Umbilical cord (tissue), 2 donors: Measurements from ENCODE around the gene CHMP1B. TPM values are rescaled to one million over a fixed set of nuclear protein-coding genes. Genes with fewer than 3 reads are reported as not detected.
"Not testable (repeated sequence)": the region's sequence is repeated elsewhere in the genome, so short reads cannot be mapped to it uniquely, and the experiment has no call there.

Source experiments
- DNase-seq: peaks from one replicate; pipeline ENCODE4 v3.0.0-alpha.2; 2015; ENCODE audit warnings: low spot score
- total RNA-seq: library from RNA; depleted of rRNA; stranded (reverse); fragments of >200 nt; gene quantifications from one replicate; pipeline ENCODE4 v1.2.3, GENCODE V29; 2014; ENCODE audit warnings: low replicate concordance; ENCODE audit not compliant: insufficient read depth

The CHMP1B gene
- total RNA-seq, 1 donor from 2014 or later, result 46.7 TPM

GRCh38 chr18:11839556-11839955, 11.7 kb upstream of the CHMP1B start:
- DNase-seq, result no peak

- no peak for DNase-seq
These were observed 10.7 kb upstream of the CHMP1B start for GRCh38 chr18:11840493-11840892.

- no peak for DNase-seq
These were observed 8.7 kb upstream of the CHMP1B start for GRCh38 chr18:11842562-11842961.

- no peak for DNase-seq
These were observed 6.8 kb upstream of the CHMP1B start for GRCh38 chr18:11844436-11844835.

DNA sequence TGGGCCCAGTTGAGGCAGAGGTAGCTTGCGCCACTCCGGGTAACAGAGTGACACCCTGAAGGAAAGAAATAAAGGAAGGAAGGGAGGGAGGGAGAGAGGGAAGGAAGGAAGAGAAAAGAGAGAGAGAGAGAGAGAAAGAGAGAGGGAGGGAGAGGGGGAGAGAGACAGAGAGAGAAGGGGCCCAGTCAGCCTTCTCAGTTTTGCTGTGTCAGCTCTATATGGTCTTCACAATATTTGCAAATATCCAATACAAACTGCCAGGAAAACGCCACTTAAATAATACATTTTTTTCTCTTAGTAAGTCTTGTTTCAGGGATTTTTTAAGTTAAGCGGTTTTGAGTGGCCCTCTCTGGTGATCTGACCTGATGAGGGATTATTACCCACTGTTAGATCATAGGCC, 5.6 kb upstream of the CHMP1B start:
- no peak for DNase-seq

DNA sequence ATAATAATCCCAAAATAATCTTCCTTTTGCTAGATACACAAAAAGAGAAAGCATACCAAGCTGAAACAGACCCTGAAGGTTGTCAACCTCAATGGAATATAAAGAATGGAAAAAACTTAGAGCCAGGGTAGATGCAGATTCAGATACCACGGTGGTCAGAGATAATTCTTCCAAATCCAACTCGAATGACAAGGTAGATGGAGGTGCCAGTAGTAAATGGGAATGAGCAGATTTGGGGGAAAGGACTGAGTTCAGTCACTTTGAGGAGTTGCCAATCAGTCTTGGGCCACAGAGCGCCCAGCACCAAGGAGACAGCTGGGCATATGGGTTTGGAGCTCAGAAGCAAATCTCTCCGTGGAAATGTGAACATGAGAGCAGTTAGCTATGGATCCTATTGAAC, 3.4 kb upstream of the CHMP1B start:
- no peak for DNase-seq

DNA sequence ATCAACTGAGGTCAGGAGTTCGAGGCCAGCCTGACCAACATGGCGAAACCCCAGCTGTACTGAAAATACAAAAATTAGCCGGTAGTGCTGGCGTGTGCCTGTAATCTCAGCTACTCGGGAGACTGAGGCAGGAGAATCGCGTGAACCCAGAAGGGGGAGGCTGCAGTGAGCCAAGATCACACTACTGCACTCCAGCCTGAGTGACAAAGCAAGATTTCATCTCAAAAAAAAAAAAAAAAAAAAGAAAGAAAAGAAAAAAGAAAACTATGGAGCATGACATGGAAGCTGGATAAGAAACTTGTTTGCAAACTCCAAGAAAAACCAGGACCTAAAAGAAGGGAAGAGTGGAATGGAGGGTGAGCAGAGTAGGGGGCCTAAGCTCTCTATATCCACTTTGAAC, 1.9 kb upstream of the CHMP1B start:
- no peak for DNase-seq

DNA sequence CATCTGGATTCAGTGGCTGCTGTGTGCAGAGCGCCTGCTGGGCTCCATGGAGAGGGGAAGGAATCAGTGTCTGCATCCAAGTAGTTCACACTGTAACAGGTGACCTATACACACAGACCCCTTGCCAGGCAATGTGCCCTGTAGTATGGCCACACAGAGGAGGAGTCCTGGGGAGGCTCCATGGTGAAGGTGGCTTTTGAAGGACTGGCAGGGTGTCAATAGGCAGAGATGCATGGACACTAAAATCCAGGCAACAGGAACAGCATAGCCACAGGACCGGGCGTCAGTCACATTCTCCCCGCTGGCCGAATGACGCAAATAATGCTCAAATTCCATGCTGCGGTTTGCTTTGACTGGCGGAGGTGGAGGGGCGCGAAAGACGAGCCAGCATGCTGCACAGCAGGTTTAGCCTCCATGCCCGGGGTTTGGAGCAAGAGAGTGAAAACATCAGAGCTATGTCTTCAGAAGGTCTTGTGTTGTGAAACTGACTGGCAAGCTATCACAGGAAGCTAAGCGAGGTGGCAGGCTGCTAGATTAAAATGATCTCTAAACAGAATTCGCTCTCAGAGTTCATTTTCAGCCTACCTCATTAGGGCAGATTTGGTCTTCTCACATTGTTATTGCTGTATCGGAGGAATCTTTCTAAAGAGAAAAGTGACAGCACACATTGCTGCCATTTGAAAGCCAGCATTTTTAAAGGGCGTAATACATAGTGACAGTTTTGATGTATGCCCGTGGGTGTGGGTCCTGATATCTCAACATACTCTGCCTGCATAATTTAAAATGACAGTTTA, 1.2 kb upstream of the CHMP1B start:
- peak; percentile 66 for DNase-seq

- DNase-seq, result no peak
These were observed 430 bp upstream of the CHMP1B start for GRCh38 chr18:11850821-11851145.

DNA sequence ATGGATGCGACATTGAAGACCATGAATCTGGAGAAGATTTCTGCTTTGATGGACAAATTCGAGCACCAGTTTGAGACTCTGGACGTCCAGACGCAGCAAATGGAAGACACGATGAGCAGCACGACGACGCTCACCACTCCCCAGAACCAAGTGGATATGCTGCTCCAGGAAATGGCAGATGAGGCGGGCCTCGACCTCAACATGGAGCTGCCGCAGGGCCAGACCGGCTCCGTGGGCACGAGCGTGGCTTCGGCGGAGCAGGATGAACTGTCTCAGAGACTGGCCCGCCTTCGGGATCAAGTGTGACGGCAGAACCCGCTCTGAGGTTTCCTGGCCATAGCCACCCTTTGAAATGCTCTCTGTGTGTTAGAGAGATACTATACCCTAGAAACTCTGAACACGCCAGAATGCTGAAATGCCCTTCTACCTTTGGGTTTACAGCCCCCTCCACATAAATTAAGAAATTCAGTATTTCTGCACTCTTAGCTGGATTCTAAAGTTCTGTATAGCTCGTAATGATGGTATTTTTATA, 659 bp downstream of the CHMP1B start:
- DNase-seq, result peak; percentile 28

GRCh38 chr18:11854554-11854953, 3.3 kb downstream of the CHMP1B start:
- not testable (repeated sequence) for DNase-seq

DNA sequence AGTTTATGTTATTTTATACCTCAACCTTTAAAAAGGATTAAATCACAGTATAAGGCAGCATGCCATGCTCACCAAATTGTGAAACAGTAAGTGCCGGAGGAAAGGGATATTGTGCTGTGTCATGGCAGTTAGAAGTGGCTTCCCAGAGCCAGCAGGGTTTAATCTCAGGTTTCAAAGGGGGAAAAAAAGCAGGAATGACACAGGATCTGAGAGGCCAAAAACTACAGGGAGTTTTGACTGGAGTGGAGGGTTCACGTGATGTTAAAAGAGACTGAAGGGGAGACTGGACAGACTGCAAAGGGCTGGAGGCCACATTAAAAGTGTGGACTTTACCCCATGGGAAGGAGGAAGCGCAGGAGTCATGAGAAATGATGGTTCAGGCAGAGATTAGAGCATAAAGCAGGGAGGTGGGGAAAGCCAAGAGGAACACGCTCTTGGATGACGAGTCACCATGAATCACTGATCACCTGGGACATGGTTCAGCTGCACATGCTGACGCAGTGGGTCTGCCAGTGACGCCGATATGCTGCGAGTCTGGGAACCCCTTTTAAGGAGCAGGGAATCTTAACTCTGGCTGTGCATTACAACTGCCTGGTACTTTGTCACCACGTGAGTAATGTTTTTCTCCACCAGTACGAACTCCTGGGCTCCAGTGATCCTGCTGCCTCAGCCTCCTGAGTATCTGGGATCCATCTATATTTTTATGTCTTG, 6.1 kb downstream of the CHMP1B start:
- peak; percentile 31 for DNase-seq

DNA sequence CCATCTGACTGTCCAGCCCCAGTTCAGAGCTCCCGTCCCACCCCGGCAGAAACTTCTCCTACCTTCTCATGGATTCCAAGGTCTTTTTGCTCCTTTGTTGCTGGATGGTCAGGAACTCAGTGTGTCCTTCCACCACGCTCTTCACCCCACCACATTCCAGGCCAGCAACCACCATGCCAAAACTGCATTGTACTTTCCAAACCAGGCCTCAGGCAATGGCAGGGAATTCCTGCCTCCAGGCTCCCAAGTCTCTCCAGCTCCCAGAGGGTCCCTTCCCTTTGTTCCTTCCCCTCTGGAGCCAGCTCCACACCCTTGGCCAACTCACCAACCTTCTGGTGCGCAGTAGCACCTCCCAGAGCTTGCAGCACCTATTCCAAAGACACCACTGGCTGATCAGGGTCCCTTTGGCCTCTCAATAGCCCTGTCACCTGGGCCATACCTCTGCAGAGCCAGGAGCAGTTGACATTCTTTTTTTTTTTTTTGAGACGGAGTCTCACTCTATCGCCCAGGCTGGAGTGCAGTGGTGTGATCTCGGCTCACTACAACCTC, 8.1 kb downstream of the CHMP1B start:
- no peak for DNase-seq

DNA sequence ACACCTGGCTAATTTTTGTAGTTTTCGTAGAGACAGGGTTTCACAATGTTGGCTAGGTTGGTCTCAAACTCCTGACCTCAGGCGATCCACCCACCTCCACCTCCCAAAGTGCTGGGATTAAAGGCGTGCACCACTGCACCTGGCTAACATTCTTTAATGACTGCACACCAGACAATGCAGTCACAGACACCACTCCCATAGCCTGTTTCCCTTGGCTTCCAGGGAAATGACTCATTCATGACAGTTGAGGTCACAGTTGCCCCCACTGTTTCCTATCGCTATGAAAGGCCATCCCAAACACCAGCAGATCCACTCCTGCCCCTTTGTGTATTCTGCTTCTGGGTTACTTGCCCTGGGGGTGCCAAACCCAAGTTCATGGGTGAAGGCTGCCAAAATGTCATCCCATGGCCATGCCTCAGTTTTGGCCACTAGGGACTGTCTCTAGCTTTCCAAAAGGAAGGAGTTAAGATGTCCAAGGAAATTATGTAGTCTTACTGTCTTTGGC, 8.7 kb downstream of the CHMP1B start:
- no peak for DNase-seq

- no peak for DNase-seq
These were observed 9.6 kb downstream of the CHMP1B start for GRCh38 chr18:11860594-11861450.

DNA sequence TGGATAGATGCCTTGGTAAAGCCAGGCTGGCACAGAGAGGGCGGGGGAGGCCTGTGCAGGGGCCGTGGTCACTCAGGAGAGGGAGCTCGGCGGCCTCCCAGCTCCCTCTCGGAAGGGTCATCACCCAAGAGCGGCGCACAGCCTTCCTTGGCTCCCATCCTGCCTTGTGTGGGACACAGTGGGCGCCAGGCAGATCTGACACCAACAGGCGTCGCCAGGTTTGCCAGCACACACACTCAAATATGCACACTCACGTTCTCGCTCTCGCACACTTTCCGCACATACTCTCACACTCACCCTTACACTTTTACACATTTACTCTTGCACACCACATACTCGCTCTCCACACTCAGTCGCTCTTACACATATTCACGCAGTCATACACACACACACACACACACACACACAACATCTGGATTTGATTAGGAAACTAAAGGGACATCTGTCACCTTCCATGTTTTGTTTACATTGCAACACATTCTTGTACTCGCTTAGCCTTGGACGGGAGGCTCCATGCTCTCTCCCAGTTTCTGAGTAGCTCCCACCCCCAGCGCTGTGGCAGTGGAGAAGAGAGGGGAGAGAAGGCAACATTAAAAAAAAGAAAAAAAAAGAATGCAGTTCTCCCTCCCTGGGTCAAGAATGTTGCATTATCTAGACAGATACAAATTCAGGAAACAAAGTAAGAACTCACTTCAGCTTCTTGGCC, 10.5 kb downstream of the CHMP1B start:
- no peak for DNase-seq

GRCh38 chr18:11862468-11863137, 11.4 kb downstream of the CHMP1B start:
- DNase-seq, result no peak

- no peak for DNase-seq
These were observed 13.3 kb downstream of the CHMP1B start for GRCh38 chr18:11864471-11864870.

DNA sequence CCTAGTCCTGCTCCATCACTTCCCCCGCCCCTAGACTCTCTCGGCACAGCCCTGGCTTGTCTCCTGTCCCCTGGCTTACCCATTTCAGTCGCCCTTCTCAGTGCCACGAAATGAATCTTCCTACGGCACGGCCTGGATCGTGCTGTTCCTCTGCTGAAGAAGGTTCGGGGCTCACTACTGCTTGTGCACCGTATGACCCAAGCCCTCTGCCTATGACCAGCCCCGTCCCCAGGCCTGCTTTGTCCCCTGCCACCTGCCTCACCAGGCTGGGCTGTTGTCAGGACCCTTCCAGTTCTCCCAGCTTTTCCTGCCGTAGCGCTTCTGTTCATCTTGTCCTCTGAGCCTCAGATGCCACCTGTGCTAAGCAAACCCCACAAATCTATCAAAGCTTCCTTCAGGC, 13.9 kb downstream of the CHMP1B start:
- DNase-seq, result no peak

GRCh38 chr18:11866329-11866728, 15.1 kb downstream of the CHMP1B start:
- no peak for DNase-seq
